GM12878 (cell line): ENCODE results near the gene HERPUD1. TPM values are rescaled to one million over a fixed set of nuclear protein-coding genes. Genes with fewer than 3 reads are reported as not detected.

ENCODE experiments used
- ATAC-seq: fragments of 200-7000 bp; cut with Tn5 transposase; 3 replicates; pipeline ENCODE4 v1.9.1; 2020; ENCODE audit warnings: mild to moderate bottlenecking, moderate library complexity
- BruUV-seq: library from RNA; stranded (reverse); fragments of 400-500 nt; replicated peaks from 2 replicates; lab custom pipeline; 2021; lab: Mats Ljungman, UMichigan
- CTCF ChIA-PET: fragments of 300-600 bp; sonication (Branson Sonifier 250); formaldehyde crosslinking; extraction: SDS; loops from one replicate; lab custom pipeline; 2021; ENCODE audit warnings: inconsistent platforms; lab: Yijun Ruan, JAX
- POLR2A ChIA-PET: fragments of 350-600 bp; formaldehyde crosslinking; extraction: SDS; loops from one replicate; lab custom pipeline; 2021; ENCODE audit warnings: inconsistent platforms; lab: Charles Lee
- RAD21 ChIA-PET: fragments of 300-600 bp; sonication (Branson Sonifier 250); formaldehyde crosslinking; loops from one replicate; lab custom pipeline; 2023; ENCODE audit warnings: antibody characterized with exemption; ENCODE audit not compliant: unreplicated experiment; lab: Charles Lee
- SMC1A ChIA-PET: fragments of 300-600 bp; sonication (Branson Sonifier 250); formaldehyde crosslinking; loops from one replicate; lab custom pipeline; 2023; ENCODE audit not compliant: unreplicated experiment, uncharacterized antibody; lab: Charles Lee
- DNase-seq: peaks from one replicate; pipeline ENCODE4 v3.0.0-alpha.2; 2011; ENCODE audit warnings: low read depth, low spot score
- FAIRE-seq: peaks from 3 replicates; lab custom pipeline; 2011; peaks lifted over from hg19 to GRCh38; lab: Jason Lieb, UNC
- H2AFZ ChIP-seq: 2 replicates; pipeline ENCODE4 v1.6.0; 2011; ENCODE audit warnings: low read depth, low read length, control low read depth; ENCODE audit not compliant: control insufficient read depth
- H3K27ac ChIP-seq: 2 replicates; pipeline ENCODE4 v1.5.1; 2011; ENCODE audit warnings: control low read depth; ENCODE audit not compliant: control insufficient read depth, insufficient read depth
- H3K27me3 ChIP-seq, 2 experiments: replicated peaks in 1 of 2; 2 replicates each; pipeline versions ENCODE4 v1.6.0 to v1.6.1; 2011; ENCODE audit warnings: low read length in 1 of 2; ENCODE audit not compliant: control insufficient read depth in 2 of 2, insufficient read depth in 2 of 2
- H3K36me3 ChIP-seq, 2 experiments: 2 replicates each; pipeline ENCODE4 v1.5.1; 2011; ENCODE audit warnings: low read length in 1 of 2; ENCODE audit not compliant: control insufficient read depth in 2 of 2, insufficient read depth in 2 of 2
- H3K4me1 ChIP-seq: 2 replicates; pipeline ENCODE4 v1.6.1; 2011; ENCODE audit warnings: mild to moderate bottlenecking, low read length, moderate library complexity, mixed read lengths; ENCODE audit not compliant: control insufficient read depth, insufficient read depth
- H3K4me2 ChIP-seq: 2 replicates; pipeline ENCODE4 v1.6.0; 2011; ENCODE audit warnings: control low read depth; ENCODE audit not compliant: control insufficient read depth, insufficient read depth
- H3K4me3 ChIP-seq: fragments of 200-600 bp; sonication (generic); 2 replicates; pipeline ENCODE4 v1.5.1; 2016
- H3K79me2 ChIP-seq: 2 replicates; pipeline ENCODE4 v1.6.0; 2011; ENCODE audit warnings: low read length; ENCODE audit not compliant: control insufficient read depth, insufficient read depth
- H3K9ac ChIP-seq: 2 replicates; pipeline ENCODE4 v1.8.0; 2011; ENCODE audit warnings: low read length, control low read depth, mixed read lengths; ENCODE audit not compliant: control insufficient read depth, insufficient read depth
- H3K9me3 ChIP-seq: replicated peaks from 3 replicates; pipeline ENCODE4 v1.5.1; 2011; ENCODE audit warnings: mild to moderate bottlenecking, low read length; ENCODE audit not compliant: control insufficient read depth, insufficient read depth
- H4K20me1 ChIP-seq: 2 replicates; pipeline ENCODE4 v1.6.0; 2011; ENCODE audit not compliant: control insufficient read depth, insufficient read depth
- CUX1 ChIP-seq: IDR thresholded peaks from 2 replicates; pipeline ENCODE4 v1.6.1; 2012; ENCODE audit warnings: improper control_type of control experiment, low read depth, low read length; ENCODE audit not compliant: insufficient replicate concordance
- MTA3 ChIP-seq: IDR thresholded peaks from 2 replicates; pipeline ENCODE4 v1.6.1; 2012; ENCODE audit warnings: low read length, inconsistent platforms, borderline replicate concordance
- NFYB ChIP-seq: IDR thresholded peaks from 2 replicates; pipeline ENCODE4 v1.6.1; 2011; ENCODE audit warnings: low read depth, mild to moderate bottlenecking, low read length, improper control_type of control experiment, moderate library complexity; ENCODE audit not compliant: insufficient read depth
- SMC3 ChIP-seq: IDR thresholded peaks from 2 replicates; pipeline ENCODE4 v1.6.1; 2011; ENCODE audit warnings: low read length, improper control_type of control experiment, borderline replicate concordance
- YBX1 ChIP-seq: fragments of 450-650 bp; IDR thresholded peaks from 2 replicates; pipeline ENCODE4 v1.6.1; 2016; ENCODE audit warnings: antibody characterized with exemption
- whole genome bisulfite sequencing: methylation state at CpG from one replicate; pipeline ENCODE4 v1.1.6; 2016; ENCODE audit warnings: low lambda C conversion rate; ENCODE audit not compliant: insufficient replicate concordance, insufficient coverage; ENCODE audit errors: missing lambda C conversion rate; 5-methylcytosine and 5-hydroxymethylcytosine counted together
- in situ Hi-C: fragments of 300-500 bp; cut with MboI; formaldehyde crosslinking; loops from 9 replicates; pipeline ENCODE4 v1.14.3; 2018; ENCODE audit warnings: mixed read lengths
- intact Hi-C: fragments of 100-400 bp; cut with micrococcal nuclease; formaldehyde crosslinking; loops from one replicate; pipeline ENCODE4 v1.14.2; 2022; ENCODE audit not compliant: unreplicated experiment
- polyA plus RNA-seq, 11 experiments: library from polyadenylated mRNA; depleted of rRNA in 4 of 11; unstranded in 6 of 11; stranded (reverse) in 5 of 11; fragments of >200 nt; fragmentation: Nextera tagmentation in 4 of 11; fragmentation: Illumina TruSeq in 1 of 11; extraction: Ambion mirVana in 4 of 11; extraction: Trizol in 1 of 11; gene quantifications; 1 replicate in 1 of 11; 2 replicates in 10 of 11; pipeline versions ENCODE4 v1.2.1 to v1.2.3, GENCODE V29; 2011 to 2016; ENCODE audit warnings: inconsistent platforms in 2 of 11, missing spikeins in 2 of 11, low read depth in 1 of 11
- total RNA-seq, 4 experiments: library from RNA; depleted of rRNA in 3 of 4; stranded (reverse); fragments of >200 nt in 3 of 4; fragmentation: Illumina TruSeq in 1 of 4; extraction: Trizol in 1 of 4; gene quantifications; 2 replicates each; pipeline versions ENCODE4 v1.2.1 to v1.2.3, GENCODE V29; 2013 to 2021

The HERPUD1 gene
- total and polyA plus RNA-seq, 10 of the 15 experiments (the other 5 are each of a cell fraction or from before 2014, with no cell fraction given): 32.6 to 212 (median 122) TPM

GRCh38 chr16:56921571-56921970 lies 10.4 kb upstream of the HERPUD1 start:
- Histone ChIP-seq H3K79me2 (no peaks in the 10 kb centered on the region), H3K9ac (no peak overlapping the region), H3K4me3 (no peak overlapping the region), H3K9me3 (no peaks in the 10 kb centered on the region; the same call in 2 of the 3 replicates), H3K27me3 (no peaks in the 10 kb centered on the region), H3K36me3 (no peaks in the 10 kb centered on the region), H3K4me1 (peaks cover 24% of the 10 kb centered on the region), H3K27ac (no peak overlapping the region), H3K4me2 (no peak overlapping the region), H4K20me1 (no peaks in the 10 kb centered on the region), H2AFZ (no peak overlapping the region)
- DNase-seq (no peak), ATAC-seq (no peak), FAIRE-seq (no peak)
- in situ Hi-C loops (no loop called here), intact Hi-C loops (no loop called here)
- ChIA-PET CTCF (no interaction called here), POLR2A (interaction anchor here (13.8 kb wide), 1 partner anchor 14 kb away, joined by 306 read pairs; the partner anchor contains the start of gene HERPUD1), RAD21 (no interaction called here), SMC1A (interaction anchor here (0.6 to 1.0 kb wide), 2 partner anchors 26 to 30 kb away, joined by 3 to 4 read pairs; no protein-coding TSS in a partner anchor)
- 78% methylated on average over 4 of the region's 4 CpGs for WGBS
- BruUV-seq: no TSS peak
- TF ChIP-seq SMC3 (no peak), NFYB (no peak), MTA3 (no peak), YBX1 (no peak), CUX1 (no peak)
